Measurements from ENCODE around the gene PADI1. TPM values are rescaled to one million over a fixed set of nuclear protein-coding genes. Genes with fewer than 3 reads are reported as not detected.

Gene PADI1, protein sequence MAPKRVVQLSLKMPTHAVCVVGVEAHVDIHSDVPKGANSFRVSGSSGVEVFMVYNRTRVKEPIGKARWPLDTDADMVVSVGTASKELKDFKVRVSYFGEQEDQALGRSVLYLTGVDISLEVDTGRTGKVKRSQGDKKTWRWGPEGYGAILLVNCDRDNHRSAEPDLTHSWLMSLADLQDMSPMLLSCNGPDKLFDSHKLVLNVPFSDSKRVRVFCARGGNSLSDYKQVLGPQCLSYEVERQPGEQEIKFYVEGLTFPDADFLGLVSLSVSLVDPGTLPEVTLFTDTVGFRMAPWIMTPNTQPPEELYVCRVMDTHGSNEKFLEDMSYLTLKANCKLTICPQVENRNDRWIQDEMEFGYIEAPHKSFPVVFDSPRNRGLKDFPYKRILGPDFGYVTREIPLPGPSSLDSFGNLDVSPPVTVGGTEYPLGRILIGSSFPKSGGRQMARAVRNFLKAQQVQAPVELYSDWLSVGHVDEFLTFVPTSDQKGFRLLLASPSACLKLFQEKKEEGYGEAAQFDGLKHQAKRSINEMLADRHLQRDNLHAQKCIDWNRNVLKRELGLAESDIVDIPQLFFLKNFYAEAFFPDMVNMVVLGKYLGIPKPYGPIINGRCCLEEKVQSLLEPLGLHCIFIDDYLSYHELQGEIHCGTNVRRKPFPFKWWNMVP
- 0.98 to 1.7 TPM (median 1.2 TPM) in 5 replicates for total RNA-seq (2022; extraction: Qiagen RNA extraction)

GRCh38 chr1:17204546-17205440, at the start of gene PADI1:
TSS of gene PADI1 (plus strand) at chr1:17205128. CDS start at chr1:17205218, 90 bp downstream.

GRCh38 chr1:17248781-17249180, 43.9 kb downstream of the PADI1 start, which contains the start of gene PADI3:
TSS of gene PADI3 (plus strand) at chr1:17249098. CDS start at chr1:17249138, 40 bp downstream.

Other genes with a start within 250 kb of the PADI1 start
- gene MFAP2, start 224.5 kb upstream of the PADI1 start, total RNA-seq (2022; extraction: Qiagen RNA extraction): 0.54 to 1.2 TPM (median 0.95 TPM) in 5 replicates
- gene ATP13A2, start 193.2 kb upstream of the PADI1 start, total RNA-seq (2022; extraction: Qiagen RNA extraction): 24.1 to 30.0 TPM (median 27.4 TPM) in 5 replicates
- gene SDHB, start 151.1 kb upstream of the PADI1 start, total RNA-seq (2022; extraction: Qiagen RNA extraction): 96.8 to 109 TPM (median 108 TPM) in 5 replicates
- 0.89 to 1.2 TPM (median 1.00 TPM) in 5 replicates for gene PADI2, start 85.7 kb upstream of the PADI1 start, total RNA-seq (2022; extraction: Qiagen RNA extraction)
- gene PADI3, start 44.0 kb downstream of the PADI1 start, total RNA-seq (2022; extraction: Qiagen RNA extraction): 0.71 to 1.2 TPM (median 0.95 TPM) in 5 replicates
- gene PADI4, start 103.1 kb downstream of the PADI1 start, total RNA-seq (2022; extraction: Qiagen RNA extraction): not detected in 5 replicates
- gene PADI6, start 167.1 kb downstream of the PADI1 start, total RNA-seq (2022; extraction: Qiagen RNA extraction): not detected in 5 replicates
- 50.8 to 59.0 TPM (median 54.1 TPM) in 5 replicates for gene RCC2, start 234.5 kb downstream of the PADI1 start, total RNA-seq (2022; extraction: Qiagen RNA extraction)

All from A549 treated with Hydrocortisone at 1 μM for 4 hours (cell line).